PC-9 (cell line): ENCODE measurements around the gene ECE2. TPM values are rescaled to one million over a fixed set of nuclear protein-coding genes. Genes with fewer than 3 reads are reported as not detected.

Source experiments
- BruUV-seq: library from RNA; stranded (reverse); fragments of 400-500 nt; replicated peaks from 2 replicates; lab custom pipeline; 2021; lab: Mats Ljungman, UMichigan
- CTCF ChIA-PET: fragments of 300-600 bp; sonication (Branson Sonifier 250); formaldehyde crosslinking; loops from one replicate; lab custom pipeline; 2022; ENCODE audit warnings: antibody characterized with exemption; lab: Charles Lee
- POLR2A ChIA-PET: fragments of 300-600 bp; sonication (Branson Sonifier 250); formaldehyde crosslinking; loops from one replicate; lab custom pipeline; 2022; ENCODE audit warnings: antibody characterized with exemption; ENCODE audit not compliant: unreplicated experiment; lab: Charles Lee
- DNase-seq, 2 experiments: peaks; one replicate each; pipeline versions ENCODE4 v3.0.0 to v3.0.0-alpha.2; 2015 to 2022; ENCODE audit warnings: mixed read lengths in 1 of 2
- H2AFZ ChIP-seq: fragments of 200-600 bp; sonication (generic); 2 replicates; pipeline ENCODE4 v1.8.1; 2017; ENCODE audit warnings: antibody characterized with exemption
- H3F3A ChIP-seq: fragments of 200-600 bp; sonication (generic); 2 replicates; pipeline ENCODE4 v1.8.1; 2017; ENCODE audit warnings: antibody characterized with exemption, mild to moderate bottlenecking, low read depth; ENCODE audit not compliant: insufficient read depth
- H3K27ac ChIP-seq: fragments of 200-600 bp; sonication (generic); 2 replicates; pipeline ENCODE4 v1.6.1; 2016; ENCODE audit warnings: mixed run types
- H3K27me3 ChIP-seq: fragments of 200-600 bp; sonication (generic); 2 replicates; pipeline ENCODE4 v1.6.1; 2016; ENCODE audit warnings: low read depth, mixed run types; ENCODE audit not compliant: insufficient read depth
- H3K36me3 ChIP-seq: fragments of 200-600 bp; sonication (generic); 2 replicates; pipeline ENCODE4 v1.6.1; 2016; ENCODE audit warnings: low read depth, mixed run types
- H3K4me1 ChIP-seq: fragments of 200-600 bp; sonication (generic); replicated peaks from 2 replicates; pipeline ENCODE4 v1.6.1; 2016; ENCODE audit warnings: mixed run types; ENCODE audit not compliant: insufficient read depth
- H3K4me2 ChIP-seq: fragments of 200-600 bp; sonication (generic); 2 replicates; pipeline ENCODE4 v1.6.1; 2017; ENCODE audit warnings: mixed run types
- H3K4me3 ChIP-seq: fragments of 200-600 bp; sonication (generic); 2 replicates; pipeline ENCODE4 v1.6.1; 2016; ENCODE audit warnings: mixed run types
- H3K79me2 ChIP-seq: fragments of 200-600 bp; sonication (generic); 2 replicates; pipeline ENCODE4 v1.6.1; 2017; ENCODE audit warnings: low read depth, mixed run types
- H3K9me2 ChIP-seq: fragments of 200-600 bp; sonication (generic); 2 replicates; pipeline ENCODE4 v1.8.1; 2017; ENCODE audit warnings: mild to moderate bottlenecking; ENCODE audit not compliant: insufficient read depth
- H3K9me3 ChIP-seq: fragments of 200-600 bp; sonication (generic); 2 replicates; pipeline ENCODE4 v1.8.1; 2016; ENCODE audit warnings: low read depth; ENCODE audit not compliant: insufficient read depth
- H4K20me1 ChIP-seq: fragments of 200-600 bp; sonication (generic); 2 replicates; pipeline ENCODE4 v1.8.1; 2017; ENCODE audit not compliant: insufficient read depth
- EZH2 ChIP-seq: fragments of 200-600 bp; sonication (generic); IDR thresholded peaks from 2 replicates; pipeline ENCODE4 v1.8.0; 2017; ENCODE audit warnings: antibody characterized with exemption, low read depth
- intact Hi-C: fragments of 100-400 bp; cut with micrococcal nuclease; formaldehyde crosslinking; loops from one replicate; pipeline ENCODE4 v1.10.0; 2022; ENCODE audit not compliant: unreplicated experiment
- total RNA-seq: library from RNA; stranded (reverse); gene quantifications from 2 replicates; pipeline ENCODE4 v1.2.3, GENCODE V29; 2021
- TF ChIP-seq, protein P1 (sequence below): fragments of 200-600 bp; sonication (generic); conservative IDR thresholded peaks from 2 replicates; pipeline ENCODE4 v1.6.1; 2017; ENCODE audit warnings: mixed run types, antibody characterized with exemption, mild to moderate bottlenecking, moderate library complexity

Gene ECE2
- total RNA-seq, 1 experiment from 2014 or later: not detected

DNA sequence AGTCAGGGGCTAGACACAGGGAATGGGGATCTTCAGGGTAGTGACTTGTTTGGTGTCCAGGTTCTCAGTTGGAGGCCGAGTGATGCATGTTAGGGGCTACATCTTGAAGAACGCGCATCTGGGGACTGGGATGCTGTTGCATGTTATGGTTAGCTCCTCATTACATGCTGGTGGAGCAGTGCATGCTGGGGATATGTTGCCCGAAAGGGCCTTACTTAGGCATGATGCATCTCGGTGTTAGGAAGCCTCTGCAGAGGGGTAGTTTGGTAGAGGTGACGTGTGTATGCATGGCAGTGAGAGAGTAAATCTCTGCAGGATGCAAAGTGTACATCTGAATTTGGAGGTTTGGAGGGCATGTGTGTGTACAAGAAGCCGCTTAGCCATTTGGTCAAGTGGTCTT, 41.0 kb downstream of the ECE2 start:
- peak overlapping the region; percentile 63; the same call in 1 of the 2 replicates for H3K4me3 ChIP-seq
- no peaks in the 10 kb centered on the region for H3K9me2 ChIP-seq
- no TSS peak for BruUV-seq
- H3K4me2 ChIP-seq: peak overlapping the region; percentile 75
- POLR2A ChIA-PET: no interaction called here
- DNase-seq: no peak
- H3F3A ChIP-seq: peaks cover 71% of the 10 kb centered on the region
- TF ChIP-seq, protein P1, sequence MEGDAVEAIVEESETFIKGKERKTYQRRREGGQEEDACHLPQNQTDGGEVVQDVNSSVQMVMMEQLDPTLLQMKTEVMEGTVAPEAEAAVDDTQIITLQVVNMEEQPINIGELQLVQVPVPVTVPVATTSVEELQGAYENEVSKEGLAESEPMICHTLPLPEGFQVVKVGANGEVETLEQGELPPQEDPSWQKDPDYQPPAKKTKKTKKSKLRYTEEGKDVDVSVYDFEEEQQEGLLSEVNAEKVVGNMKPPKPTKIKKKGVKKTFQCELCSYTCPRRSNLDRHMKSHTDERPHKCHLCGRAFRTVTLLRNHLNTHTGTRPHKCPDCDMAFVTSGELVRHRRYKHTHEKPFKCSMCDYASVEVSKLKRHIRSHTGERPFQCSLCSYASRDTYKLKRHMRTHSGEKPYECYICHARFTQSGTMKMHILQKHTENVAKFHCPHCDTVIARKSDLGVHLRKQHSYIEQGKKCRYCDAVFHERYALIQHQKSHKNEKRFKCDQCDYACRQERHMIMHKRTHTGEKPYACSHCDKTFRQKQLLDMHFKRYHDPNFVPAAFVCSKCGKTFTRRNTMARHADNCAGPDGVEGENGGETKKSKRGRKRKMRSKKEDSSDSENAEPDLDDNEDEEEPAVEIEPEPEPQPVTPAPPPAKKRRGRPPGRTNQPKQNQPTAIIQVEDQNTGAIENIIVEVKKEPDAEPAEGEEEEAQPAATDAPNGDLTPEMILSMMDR: no peak
- TF ChIP-seq EZH2: no peak
- intact Hi-C loops: no loop called here
- CTCF ChIA-PET: no interaction called here
- H4K20me1 ChIP-seq: peaks cover 64% of the 10 kb centered on the region
- peaks cover 45% of the 10 kb centered on the region for H3K36me3 ChIP-seq
- H3K79me2 ChIP-seq: peaks cover 68% of the 10 kb centered on the region
- no peak overlapping the region for H2AFZ ChIP-seq
- H3K4me1 ChIP-seq: peaks cover 56% of the 10 kb centered on the region
- peak overlapping the region; percentile 84 for H3K27ac ChIP-seq
- H3K27me3 ChIP-seq: no peaks in the 10 kb centered on the region
- H3K9me3 ChIP-seq: no peaks in the 10 kb centered on the region

DNA sequence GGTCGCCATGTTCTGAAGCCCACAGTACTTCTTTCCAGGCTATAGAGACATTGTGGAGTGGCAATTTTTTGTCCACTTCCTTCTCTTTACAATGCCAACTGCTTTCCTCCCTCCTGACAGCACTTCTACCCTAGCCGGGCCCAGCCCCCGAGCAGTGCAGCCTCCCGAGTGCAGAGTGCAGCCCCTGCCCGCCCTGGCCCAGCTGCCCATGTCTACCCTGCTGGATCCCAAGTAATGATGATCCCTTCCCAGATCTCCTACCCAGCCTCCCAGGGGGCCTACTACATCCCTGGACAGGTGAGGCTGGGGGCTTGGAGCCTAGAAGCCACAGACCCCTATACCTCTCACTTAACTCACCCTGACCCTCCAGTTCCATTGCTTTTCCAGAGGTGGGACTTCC, 41.4 kb downstream of the ECE2 start:
- Histone ChIP-seq H3K27ac (peak overlapping the region; percentile 27; the same call in 1 of the 2 replicates), H3K27me3 (no peaks in the 10 kb centered on the region), H3K9me3 (no peaks in the 10 kb centered on the region), H3F3A (peaks cover 71% of the 10 kb centered on the region), H3K4me3 (peak overlapping the region; percentile 63; the same call in 1 of the 2 replicates), H3K4me2 (peak overlapping the region; percentile 75), H2AFZ (no peak overlapping the region), H3K9me2 (no peaks in the 10 kb centered on the region), H3K4me1 (peaks cover 56% of the 10 kb centered on the region), H3K79me2 (peaks cover 72% of the 10 kb centered on the region), H3K36me3 (peaks cover 49% of the 10 kb centered on the region), H4K20me1 (peaks cover 68% of the 10 kb centered on the region)
- no peak for TF ChIP-seq EZH2
- TF ChIP-seq, protein P1: no peak
- ChIA-PET POLR2A (no interaction called here), CTCF (no interaction called here)
- intact Hi-C loops: no loop called here
- no peak for DNase-seq
- TSS peak; percentile 28 for BruUV-seq

DNA sequence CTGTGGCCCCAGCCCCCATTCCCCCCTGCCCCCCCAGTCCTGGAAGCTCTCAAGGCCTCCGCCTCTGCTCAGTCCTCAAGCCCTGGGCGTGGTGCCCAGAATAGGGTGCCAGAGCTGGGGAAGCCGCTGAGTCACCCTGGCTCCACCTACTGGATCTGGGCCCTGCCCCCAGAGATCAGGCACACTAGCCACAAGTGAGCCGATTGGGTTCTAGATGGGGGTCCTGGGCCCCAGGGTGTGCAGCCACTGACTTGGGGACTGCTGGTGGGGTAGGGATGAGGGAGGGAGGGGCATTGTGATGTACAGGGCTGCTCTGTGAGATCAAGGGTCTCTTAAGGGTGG, 44.3 kb downstream of the ECE2 start:
- Histone ChIP-seq H3K9me3 (no peaks in the 10 kb centered on the region), H3K9me2 (no peaks in the 10 kb centered on the region), H3K36me3 (peaks cover 76% of the 10 kb centered on the region), H3K79me2 (peaks cover 97% of the 10 kb centered on the region), H3K4me1 (peaks cover 50% of the 10 kb centered on the region), H3K27me3 (no peaks in the 10 kb centered on the region), H3K4me3 (peak overlapping the region; percentile 18; the same call in 1 of the 2 replicates), H3K27ac (peak overlapping the region; percentile 51), H3K4me2 (peak overlapping the region; percentile 75), H4K20me1 (peaks cover 96% of the 10 kb centered on the region), H3F3A (peaks cover 91% of the 10 kb centered on the region), H2AFZ (no peak overlapping the region)
- intact Hi-C loops: no loop called here
- CTCF ChIA-PET: interaction anchor here (0.6 kb wide), 1 partner anchor 32 kb away, joined by 3 read pairs; no protein-coding TSS in a partner anchor
- POLR2A ChIA-PET: interaction anchor here (0.6 to 0.9 kb wide), 4 partner anchors 24 to 186 kb away, joined by 3 to 18 read pairs (median 4); no protein-coding TSS in a partner anchor
- no TSS peak for BruUV-seq
- TF ChIP-seq EZH2: no peak
- TF ChIP-seq, protein P1: no peak
- DNase-seq: peak; percentile 87 to 97
